Mesodermal cell (in vitro differentiated cells): Measurements from ENCODE around the gene FAM53B.
"Not testable (repeated sequence)": the region's sequence is repeated elsewhere in the genome, so short reads cannot be mapped to it uniquely, and the experiment has no call there.

ENCODE experiments used
- H3K27ac ChIP-seq: 2 replicates; pipeline ENCODE4 v1.7.0; 2013; ENCODE audit warnings: mild to moderate bottlenecking, low read depth, low read length, moderate library complexity; ENCODE audit not compliant: severe bottlenecking
- H3K36me3 ChIP-seq: 2 replicates; pipeline ENCODE4 v1.7.1; 2013; ENCODE audit warnings: mild to moderate bottlenecking, low read length, moderate library complexity; ENCODE audit not compliant: control insufficient read depth, insufficient read depth
- H3K4me1 ChIP-seq: one replicate; pipeline ENCODE4 v1.7.1; 2013; ENCODE audit warnings: mild to moderate bottlenecking, low read length; ENCODE audit not compliant: insufficient read depth, control insufficient read depth, poor library complexity, severe bottlenecking
- H3K4me3 ChIP-seq: 2 replicates; pipeline ENCODE4 v1.7.0; 2013; ENCODE audit warnings: low read length, control low read depth, mild to moderate bottlenecking; ENCODE audit not compliant: insufficient read depth, poor library complexity, severe bottlenecking; ENCODE audit errors: extremely low read depth
- H3K9me3 ChIP-seq: 2 replicates; pipeline ENCODE4 v1.7.1; 2013; ENCODE audit warnings: mild to moderate bottlenecking, low read length, moderate library complexity; ENCODE audit not compliant: control insufficient read depth
- WGBS, 2 experiments: methylation state at CpG; one replicate each; pipeline ENCODE4 v1.1.5; 2013; ENCODE audit warnings: missing lambda C conversion rate in 2 of 2; ENCODE audit not compliant: insufficient coverage in 2 of 2; 5-methylcytosine and 5-hydroxymethylcytosine counted together

FAM53B gene

GRCh38 chr10:124612611-124613498 lies 131.3 kb downstream of the FAM53B start:
- no peak overlapping the region for H3K4me3 ChIP-seq
- H3K36me3 ChIP-seq: peaks cover 3% of the 10 kb centered on the region
- H3K4me1 ChIP-seq: peaks cover 6% of the 10 kb centered on the region
- no peak overlapping the region for H3K27ac ChIP-seq
- 64 to 73% methylated on average over 8 to 11 of the region's 18 CpGs for WGBS, 2 experiments
- no peaks in the 10 kb centered on the region for H3K9me3 ChIP-seq

DNA sequence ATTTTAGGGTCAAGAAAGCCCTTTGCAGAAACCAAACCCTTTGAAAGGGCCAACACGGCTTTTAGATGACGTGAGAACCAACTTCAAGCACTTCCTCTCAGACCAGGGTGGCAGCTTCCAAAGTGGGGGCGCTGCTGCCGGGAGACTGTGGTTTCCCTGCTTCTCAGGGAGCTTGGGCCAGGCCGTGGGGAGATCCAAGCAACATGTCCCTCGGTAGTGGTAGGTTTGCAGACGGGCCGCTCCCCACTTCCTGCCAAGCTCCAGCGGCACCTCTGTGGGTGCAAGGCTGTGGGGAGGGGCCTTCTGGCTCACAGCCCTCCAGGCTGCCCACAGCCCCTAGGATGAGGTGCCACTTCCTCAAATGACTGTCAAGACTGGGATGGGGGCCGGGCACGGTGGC lies 132.4 kb downstream of the FAM53B start:
- H3K4me3 ChIP-seq: no peak overlapping the region
- H3K27ac ChIP-seq: no peak overlapping the region
- no peaks in the 10 kb centered on the region for H3K9me3 ChIP-seq
- peaks cover 6% of the 10 kb centered on the region for H3K4me1 ChIP-seq
- WGBS, 2 experiments: 95 to 98% methylated on average over 7 to 11 of the region's 11 CpGs
- H3K36me3 ChIP-seq: no peaks in the 10 kb centered on the region

- not testable (repeated sequence) for H3K4me3 ChIP-seq, H3K9me3 ChIP-seq, H3K27ac ChIP-seq, H3K36me3 ChIP-seq, H3K4me1 ChIP-seq
- 93 to 95% methylated on average over 8 to 10 of the region's 17 CpGs for WGBS, 2 experiments
Observed at GRCh38 chr10:124610851-124611250, 133.3 kb downstream of the FAM53B start.

- H3K27ac ChIP-seq, H3K4me1 ChIP-seq, H3K9me3 ChIP-seq, H3K36me3 ChIP-seq, H3K4me3 ChIP-seq: not testable (repeated sequence)
- WGBS, 2 experiments: 87 to 98% methylated on average over 3 to 7 of the region's 19 CpGs
Observed at GRCh38 chr10:124610186-124610585, 134.0 kb downstream of the FAM53B start.

- H3K4me1 ChIP-seq: no peaks in the 10 kb centered on the region
- H3K9me3 ChIP-seq: no peaks in the 10 kb centered on the region
- H3K36me3 ChIP-seq: no peaks in the 10 kb centered on the region
- H3K4me3 ChIP-seq: no peak overlapping the region
- 91 to 98% methylated on average over 11 of the region's 11 CpGs for WGBS, 2 experiments
- H3K27ac ChIP-seq: no peak overlapping the region
Observed at GRCh38 chr10:124609698-124610097, 134.5 kb downstream of the FAM53B start.

DNA sequence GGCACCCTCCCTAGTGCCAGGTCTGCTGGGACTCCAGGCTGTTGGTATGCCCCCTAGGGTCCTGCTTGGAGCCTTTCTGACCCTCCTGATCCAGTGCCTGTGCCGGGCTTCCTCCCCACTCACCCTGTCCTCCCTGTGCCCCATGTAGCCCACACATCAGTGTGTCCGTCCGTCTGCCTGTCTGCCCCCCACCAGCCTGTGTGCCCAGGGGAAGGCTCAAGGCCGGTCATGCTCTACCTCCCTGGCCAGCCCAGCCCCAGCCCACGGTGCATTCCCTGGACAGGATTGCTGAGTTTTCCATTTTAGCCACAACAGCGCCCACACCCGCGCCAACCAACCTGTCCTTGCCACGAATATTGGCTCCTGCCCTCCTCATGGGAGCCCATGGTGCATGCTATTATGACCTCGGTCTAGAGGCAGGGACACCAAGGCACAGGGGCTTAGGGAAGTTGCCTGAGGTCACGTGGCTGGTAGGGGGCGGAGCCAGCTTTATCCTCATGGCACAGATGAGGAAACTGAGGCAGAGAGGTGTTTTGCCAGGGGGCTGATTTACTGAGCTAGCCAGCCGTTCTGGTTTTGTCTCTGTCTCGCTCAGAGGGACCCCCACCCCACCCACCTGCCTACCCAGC lies 136.0 kb downstream of the FAM53B start:
- 95% methylated on average over 11 to 14 of the region's 14 CpGs for WGBS, 2 experiments
- no peaks in the 10 kb centered on the region for H3K36me3 ChIP-seq
- no peaks in the 10 kb centered on the region for H3K9me3 ChIP-seq

GRCh38 chr10:124607693-124608092 lies 136.5 kb downstream of the FAM53B start:
- no peaks in the 10 kb centered on the region for H3K36me3 ChIP-seq
- WGBS, 2 experiments: 91 to 96% methylated on average over 18 of the region's 18 CpGs
- H3K27ac ChIP-seq: no peak overlapping the region
- H3K4me1 ChIP-seq: no peaks in the 10 kb centered on the region
- H3K4me3 ChIP-seq: no peak overlapping the region
- no peaks in the 10 kb centered on the region for H3K9me3 ChIP-seq

More for the DNA sequence above, 136.0 kb downstream of the FAM53B start:
- H3K4me1 ChIP-seq: no peaks in the 10 kb centered on the region
- H3K4me3 ChIP-seq: no peak overlapping the region
- H3K27ac ChIP-seq: no peak overlapping the region

DNA sequence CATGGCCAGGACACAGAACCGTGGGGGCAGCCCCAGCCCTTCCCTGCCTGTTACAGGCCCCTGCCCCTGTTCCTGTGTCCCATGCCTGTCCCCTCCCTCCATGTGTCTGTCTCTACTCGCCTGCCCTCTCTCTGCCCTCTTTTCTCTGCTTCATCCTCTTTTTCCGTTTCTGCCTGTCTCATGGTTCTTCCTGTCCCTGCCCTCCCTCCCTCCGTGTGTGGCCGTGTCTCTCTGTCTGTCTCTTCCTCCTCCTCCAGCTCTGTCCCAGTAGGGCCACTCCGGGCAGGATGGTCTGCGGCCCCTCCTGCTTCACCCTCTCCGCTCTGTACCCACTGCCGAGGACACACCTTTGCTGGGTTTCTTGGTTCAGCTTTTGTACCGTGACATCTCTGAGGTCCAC lies 137.4 kb downstream of the FAM53B start:
- H3K9me3 ChIP-seq: no peaks in the 10 kb centered on the region
- H3K4me1 ChIP-seq: no peaks in the 10 kb centered on the region
- no peak overlapping the region for H3K27ac ChIP-seq
- 36 to 38% methylated on average over 7 to 10 of the region's 10 CpGs for WGBS, 2 experiments
- no peaks in the 10 kb centered on the region for H3K36me3 ChIP-seq
- H3K4me3 ChIP-seq: no peak overlapping the region

- no peaks in the 10 kb centered on the region for H3K36me3 ChIP-seq
- WGBS, 2 experiments: 84 to 88% methylated on average over 27 to 29 of the region's 31 CpGs
- H3K4me3 ChIP-seq: no peak overlapping the region
- no peaks in the 10 kb centered on the region for H3K9me3 ChIP-seq
- no peaks in the 10 kb centered on the region for H3K4me1 ChIP-seq
- no peak overlapping the region for H3K27ac ChIP-seq
Observed at GRCh38 chr10:124605856-124606812, 138.0 kb downstream of the FAM53B start.

GRCh38 chr10:124605481-124605855 lies 138.7 kb downstream of the FAM53B start:
- H3K27ac ChIP-seq: no peak overlapping the region
- no peak overlapping the region for H3K4me3 ChIP-seq
- no peaks in the 10 kb centered on the region for H3K4me1 ChIP-seq
- 91 to 92% methylated on average over 5 of the region's 5 CpGs for WGBS, 2 experiments
- no peaks in the 10 kb centered on the region for H3K9me3 ChIP-seq
- no peaks in the 10 kb centered on the region for H3K36me3 ChIP-seq
